Mesodermal cell (in vitro differentiated cells): ENCODE measurements around the gene NAXE.
"Not testable (repeated sequence)": the region's sequence is repeated elsewhere in the genome, so short reads cannot be mapped to it uniquely, and the experiment has no call there.

Source experiments
- H3K27ac ChIP-seq: 2 replicates; pipeline ENCODE4 v1.7.0; 2013; ENCODE audit warnings: mild to moderate bottlenecking, low read depth, low read length, moderate library complexity; ENCODE audit not compliant: severe bottlenecking
- H3K36me3 ChIP-seq: 2 replicates; pipeline ENCODE4 v1.7.1; 2013; ENCODE audit warnings: mild to moderate bottlenecking, low read length, moderate library complexity; ENCODE audit not compliant: control insufficient read depth, insufficient read depth
- H3K4me1 ChIP-seq: one replicate; pipeline ENCODE4 v1.7.1; 2013; ENCODE audit warnings: mild to moderate bottlenecking, low read length; ENCODE audit not compliant: insufficient read depth, control insufficient read depth, poor library complexity, severe bottlenecking
- H3K4me3 ChIP-seq: 2 replicates; pipeline ENCODE4 v1.7.0; 2013; ENCODE audit warnings: low read length, control low read depth, mild to moderate bottlenecking; ENCODE audit not compliant: insufficient read depth, poor library complexity, severe bottlenecking; ENCODE audit errors: extremely low read depth
- H3K9me3 ChIP-seq: 2 replicates; pipeline ENCODE4 v1.7.1; 2013; ENCODE audit warnings: mild to moderate bottlenecking, low read length, moderate library complexity; ENCODE audit not compliant: control insufficient read depth
- WGBS, 2 experiments: methylation state at CpG; one replicate each; pipeline ENCODE4 v1.1.5; 2013; ENCODE audit warnings: missing lambda C conversion rate in 2 of 2; ENCODE audit not compliant: insufficient coverage in 2 of 2; 5-methylcytosine and 5-hydroxymethylcytosine counted together

The NAXE gene

GRCh38 chr1:156623946-156624813 is 32.6 kb downstream of the NAXE start:
- 2 to 3% methylated on average over 74 to 79 of the region's 87 CpGs for WGBS, 2 experiments
- Histone ChIP-seq H3K4me3 (peak overlapping the region; percentile 32), H3K4me1 (peaks cover 4% of the 10 kb centered on the region), H3K9me3 (no peaks in the 10 kb centered on the region), H3K27ac (no peak overlapping the region), H3K36me3 (no peaks in the 10 kb centered on the region)

DNA sequence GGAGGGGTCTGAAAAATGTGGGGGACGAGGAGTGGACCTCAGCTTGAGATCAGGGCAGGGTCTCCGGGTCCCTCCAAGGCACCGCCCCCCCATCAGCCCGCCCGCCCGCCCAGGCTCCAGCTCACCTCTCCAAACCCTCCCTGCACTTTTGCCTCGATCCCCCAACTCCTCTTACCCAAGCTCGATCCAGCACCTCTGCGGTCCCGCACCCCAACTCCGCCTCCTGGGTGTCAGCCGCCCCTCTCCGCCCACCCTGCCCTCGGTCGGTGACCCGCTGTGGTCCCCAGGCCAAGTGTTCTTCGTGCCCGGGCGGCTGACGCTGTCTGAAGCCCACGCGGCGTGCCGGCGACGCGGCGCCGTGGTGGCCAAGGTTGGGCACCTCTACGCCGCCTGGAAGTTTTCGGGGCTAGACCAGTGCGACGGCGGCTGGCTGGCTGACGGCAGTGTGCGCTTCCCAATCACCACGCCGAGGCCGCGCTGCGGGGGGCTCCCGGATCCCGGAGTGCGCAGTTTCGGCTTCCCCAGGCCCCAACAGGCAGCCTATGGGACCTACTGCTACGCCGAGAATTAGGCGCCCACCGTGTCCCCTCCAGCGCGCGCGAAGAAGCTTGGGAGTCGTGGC is 33.3 kb downstream of the NAXE start:
- Histone ChIP-seq H3K4me1 (peaks cover 4% of the 10 kb centered on the region), H3K4me3 (peak overlapping the region; percentile 32), H3K36me3 (no peaks in the 10 kb centered on the region), H3K27ac (no peak overlapping the region), H3K9me3 (no peaks in the 10 kb centered on the region)
- WGBS, 2 experiments = 0 to 2% methylated on average over 32 to 41 of the region's 55 CpGs

DNA sequence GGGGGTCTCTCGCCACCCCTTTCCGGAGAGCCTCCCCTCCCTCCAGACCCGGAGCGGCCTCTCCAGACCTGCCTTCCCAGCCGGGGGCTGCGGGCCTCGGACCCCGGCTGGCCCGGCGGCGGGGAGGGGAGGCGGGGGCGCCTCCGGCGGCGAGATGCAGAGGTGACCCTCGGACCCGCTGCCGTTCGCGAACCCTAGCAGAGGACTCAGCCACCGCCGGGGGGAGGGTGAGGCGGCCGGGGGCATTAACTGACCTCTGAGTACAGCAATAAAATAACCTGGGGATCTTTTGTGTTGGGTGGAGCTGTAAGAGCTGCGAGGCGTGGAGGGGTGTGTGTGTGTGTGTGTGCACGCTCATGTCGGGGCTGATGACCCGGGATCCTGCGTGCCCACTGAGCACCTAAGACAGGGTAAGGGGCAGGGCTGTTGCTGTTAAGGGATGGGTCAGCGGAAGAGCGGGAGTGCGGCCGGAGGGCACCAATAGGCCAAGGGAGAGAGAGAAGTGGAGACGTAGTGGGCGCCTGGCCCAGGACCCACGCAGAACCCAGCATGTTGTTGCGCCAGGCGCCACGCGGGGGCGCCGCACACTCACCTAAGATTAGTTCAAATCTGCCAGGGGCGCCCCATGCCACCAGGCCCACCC is 34.0 kb downstream of the NAXE start:
- Histone ChIP-seq H3K9me3 (no peaks in the 10 kb centered on the region), H3K27ac (no peak overlapping the region), H3K36me3 (no peaks in the 10 kb centered on the region), H3K4me3 (peak overlapping the region; percentile 24), H3K4me1 (peaks cover 4% of the 10 kb centered on the region)
- WGBS, 2 experiments = 1 to 2% methylated on average over 24 to 30 of the region's 45 CpGs

DNA sequence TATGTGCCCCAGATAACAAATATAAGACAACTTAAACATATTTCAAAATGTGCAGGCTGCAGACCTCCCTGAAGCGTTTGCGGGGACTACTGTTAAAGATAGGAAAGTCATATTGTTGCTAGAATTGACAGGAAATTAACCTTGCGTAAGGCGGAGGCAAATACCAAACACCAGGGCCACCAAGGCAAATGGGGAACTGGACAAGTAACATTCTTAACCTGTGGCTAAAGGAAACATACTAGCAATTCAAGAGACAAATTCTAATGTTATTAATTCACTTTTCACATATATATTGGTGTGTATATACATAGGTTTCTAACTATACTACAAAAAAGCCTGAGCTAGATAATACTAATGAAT is 34.5 kb downstream of the NAXE start:
- Histone ChIP-seq H3K36me3 (no peaks in the 10 kb centered on the region), H3K4me1 (peaks cover 4% of the 10 kb centered on the region), H3K27ac (no peak overlapping the region), H3K4me3 (no peak overlapping the region), H3K9me3 (no peaks in the 10 kb centered on the region)
- 0% methylated on average over 2 of the region's 4 CpGs; no CpG with 5 or more reads in 1 of the 2 experiments for WGBS, 2 experiments

DNA sequence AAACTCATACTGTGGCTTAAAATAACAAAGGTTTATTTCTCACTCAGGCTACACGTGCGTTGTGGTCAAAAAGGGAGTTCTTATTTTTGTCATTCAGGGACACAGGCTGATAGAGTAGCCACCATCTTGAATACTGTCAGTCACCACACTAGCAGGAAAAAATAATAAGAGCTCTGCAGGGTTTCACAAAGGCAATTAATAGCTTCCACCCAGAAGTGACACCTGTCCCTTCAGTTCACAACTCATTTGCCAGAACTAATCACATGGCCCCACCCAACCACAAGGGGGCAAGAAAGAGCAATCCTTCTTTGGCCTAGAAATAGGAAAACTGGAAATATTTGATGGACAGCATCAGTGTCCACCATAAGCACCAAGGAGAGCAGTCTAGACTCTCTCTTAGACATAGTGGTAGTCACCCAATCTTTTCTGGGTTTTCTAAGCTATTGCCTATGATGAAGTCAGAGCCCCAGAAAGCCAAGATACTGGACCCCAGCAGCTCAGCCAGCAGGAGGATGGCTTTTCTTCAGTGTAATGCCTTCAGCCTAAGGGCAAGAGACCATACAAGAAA is 35.8 kb downstream of the NAXE start:
- no peak overlapping the region for H3K27ac ChIP-seq
- no peaks in the 10 kb centered on the region for H3K9me3 ChIP-seq
- no peak overlapping the region for H3K4me3 ChIP-seq
- 93% methylated on average over 2 of the region's 2 CpGs; no CpG with 5 or more reads in 1 of the 2 experiments for WGBS, 2 experiments
- no peaks in the 10 kb centered on the region for H3K36me3 ChIP-seq
- H3K4me1 ChIP-seq = peaks cover 4% of the 10 kb centered on the region

DNA sequence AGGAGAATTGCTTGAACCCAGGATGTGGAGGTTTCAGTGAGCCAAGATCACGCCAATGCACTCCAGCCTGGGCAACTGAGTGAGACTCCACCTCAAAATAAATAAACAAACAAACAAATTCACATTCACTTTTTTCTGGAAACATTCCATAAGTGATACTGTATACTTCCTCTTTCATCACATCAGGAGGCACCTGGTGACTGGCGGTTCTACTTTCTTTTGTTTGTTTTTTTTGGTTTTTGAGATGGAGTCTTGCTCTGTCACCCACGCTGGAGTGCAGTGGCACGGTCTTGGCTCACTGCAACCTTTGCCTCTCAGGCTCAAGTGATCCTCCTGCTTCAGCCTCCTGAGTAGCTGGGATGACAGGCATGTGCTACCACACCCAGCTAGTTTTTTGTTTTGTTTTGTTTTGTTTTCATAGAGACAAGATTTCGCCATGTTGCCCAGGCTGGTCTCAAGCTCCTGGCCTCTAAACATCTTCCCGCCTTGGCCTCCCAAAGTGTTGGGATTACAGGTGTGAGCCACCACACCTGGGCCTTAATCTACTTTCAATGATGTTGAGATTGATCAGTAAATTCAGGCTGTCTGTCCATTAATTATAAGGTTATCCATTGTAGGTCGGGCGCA is 38.4 kb downstream of the NAXE start:
- Histone ChIP-seq H3K9me3 (no peaks in the 10 kb centered on the region), H3K4me1 (peaks cover 4% of the 10 kb centered on the region), H3K4me3 (no peak overlapping the region), H3K36me3 (no peaks in the 10 kb centered on the region), H3K27ac (no peak overlapping the region)
- 94 to 100% methylated on average over 1 to 3 of the region's 8 CpGs for WGBS, 2 experiments

DNA sequence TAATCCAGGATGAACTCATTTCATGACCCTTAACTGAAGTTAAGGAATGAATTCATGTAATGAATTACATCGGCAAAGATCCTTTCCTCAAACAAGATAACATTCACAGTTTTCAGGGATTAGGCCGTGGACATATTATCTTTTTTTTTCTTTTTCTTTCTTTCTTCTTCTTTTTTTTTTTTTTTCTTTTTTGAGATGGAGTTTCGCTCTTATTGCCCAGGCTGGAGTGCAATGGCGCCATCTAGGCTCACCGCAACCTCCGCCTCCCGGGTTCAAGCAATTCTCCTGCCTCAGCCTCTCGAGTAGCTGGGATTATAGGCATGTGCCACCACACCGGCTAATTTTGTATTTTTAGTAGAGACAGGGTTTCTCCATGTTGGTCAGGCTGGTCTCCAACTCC is 39.6 kb downstream of the NAXE start:
- 66 to 70% methylated on average over 5 to 7 of the region's 9 CpGs for WGBS, 2 experiments
- H3K4me3 ChIP-seq, H3K9me3 ChIP-seq, H3K27ac ChIP-seq, H3K4me1 ChIP-seq, H3K36me3 ChIP-seq: not testable (repeated sequence)

DNA sequence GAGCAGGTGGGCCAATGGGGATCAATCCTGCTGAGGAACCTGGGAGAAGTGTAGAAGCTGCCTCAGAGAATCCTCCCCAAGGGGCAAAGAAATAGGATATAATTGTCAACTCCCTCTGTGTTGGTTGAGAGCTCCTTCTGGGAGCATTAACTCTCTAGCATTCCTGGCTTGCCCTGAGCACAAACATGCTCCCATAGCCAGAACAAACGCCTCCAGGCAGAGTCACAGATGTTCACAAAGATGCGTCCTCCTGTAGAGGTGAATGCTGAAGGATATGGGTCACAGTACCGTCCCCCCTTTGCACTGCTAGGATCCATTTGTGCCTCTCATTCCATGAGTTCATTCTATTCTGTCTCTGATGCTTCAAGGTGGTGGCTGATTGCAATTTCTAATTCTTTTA is 40.8 kb downstream of the NAXE start:
- Histone ChIP-seq H3K4me1 (no peaks in the 10 kb centered on the region), H3K27ac (no peak overlapping the region), H3K36me3 (no peaks in the 10 kb centered on the region), H3K9me3 (no peaks in the 10 kb centered on the region), H3K4me3 (no peak overlapping the region)
- WGBS, 2 experiments = 63% methylated on average over 2 of the region's 3 CpGs; no CpG with 5 or more reads in 1 of the 2 experiments

DNA sequence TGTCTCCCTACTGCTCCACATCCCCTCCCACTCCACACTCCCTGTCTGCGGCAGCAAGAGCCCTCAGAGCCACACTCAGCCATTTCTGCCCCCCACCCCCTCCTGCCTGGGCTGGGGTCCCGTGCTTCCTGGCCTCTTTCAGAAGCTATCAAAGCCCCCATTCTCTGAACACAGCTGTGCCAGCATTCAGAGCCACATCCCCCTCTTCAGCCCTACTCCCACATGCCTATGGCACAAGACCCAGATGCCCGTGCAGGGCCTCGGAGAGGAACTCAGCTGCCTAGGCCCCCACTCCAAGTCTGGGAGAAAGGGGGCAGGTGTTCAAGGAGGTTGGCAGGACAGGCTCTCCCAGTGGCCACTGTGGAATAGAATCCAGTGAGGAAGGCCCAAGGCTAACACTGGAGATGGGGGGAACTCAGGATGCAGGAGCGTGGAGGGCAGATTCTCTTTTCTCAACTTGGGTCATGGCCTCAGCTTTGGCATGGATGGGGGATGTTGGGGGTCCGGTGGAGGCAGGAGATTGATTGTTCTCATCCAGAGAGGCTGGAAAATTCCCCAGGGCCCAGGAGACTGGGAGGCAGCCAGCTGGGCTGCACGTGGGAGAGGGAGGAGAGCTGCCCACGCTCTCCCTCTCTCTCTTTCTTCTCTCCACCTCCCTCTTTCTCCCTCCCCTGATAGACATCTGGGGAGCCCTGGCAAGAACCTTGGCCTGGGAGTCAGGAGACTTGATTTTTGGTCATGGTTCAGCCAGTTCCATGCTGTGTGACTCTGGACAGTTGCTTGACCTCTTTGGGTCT is 46.8 kb downstream of the NAXE start:
- Histone ChIP-seq H3K4me1 (peaks cover 9% of the 10 kb centered on the region), H3K36me3 (no peaks in the 10 kb centered on the region), H3K9me3 (no peaks in the 10 kb centered on the region), H3K27ac (no peak overlapping the region), H3K4me3 (no peak overlapping the region)
- WGBS, 2 experiments = 80 to 97% methylated on average over 3 to 4 of the region's 8 CpGs
